HG03565 (cell line): ENCODE measurements around the gene UPP2.

Experiments
- ATAC-seq: cut with Tn5 transposase; IDR thresholded peaks from one replicate; pipeline ENCODE4 v1.9.1; 2021; ENCODE audit warnings: mild to moderate bottlenecking, moderate library complexity; ENCODE audit not compliant: unreplicated experiment

UPP2 gene

DNA sequence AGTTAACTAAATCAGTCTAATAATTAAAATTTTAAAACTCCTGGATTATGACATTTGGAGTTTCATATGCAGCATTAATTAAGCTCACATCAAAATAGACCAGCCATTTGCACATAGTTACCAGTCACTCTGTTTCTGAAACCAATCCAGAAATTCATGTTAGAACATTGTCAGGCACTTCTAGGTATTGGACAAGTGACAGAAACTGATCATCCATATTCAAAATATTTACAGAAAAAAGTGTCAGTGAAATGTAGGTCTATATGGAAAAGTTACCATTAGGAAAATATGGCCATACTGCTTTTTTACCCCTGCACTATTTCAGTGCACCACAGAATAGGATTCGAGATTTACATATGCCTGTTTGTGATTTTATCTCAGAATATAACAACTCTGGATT, 33.4 kb downstream of the UPP2 start:
- no peak for ATAC-seq

DNA sequence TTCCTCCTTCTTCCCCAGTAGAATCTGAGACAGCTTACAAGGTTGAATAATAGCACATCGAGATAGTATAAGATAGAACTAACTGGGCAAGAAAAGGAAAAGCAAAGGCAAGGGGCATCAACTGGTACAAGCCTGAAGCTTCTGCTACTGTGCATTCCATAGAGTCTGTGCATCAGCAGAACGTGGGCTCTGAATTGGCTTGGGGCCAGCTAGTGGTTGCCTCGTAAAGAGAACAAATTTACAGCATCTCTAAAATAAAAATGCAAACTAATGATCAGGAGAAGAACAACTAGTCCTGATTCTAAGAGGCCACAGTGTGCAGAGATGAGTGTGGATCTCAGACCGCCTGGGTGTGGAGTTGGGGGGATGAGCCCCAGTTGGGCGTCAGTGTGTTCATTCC, 36.6 kb downstream of the UPP2 start:
- no peak for ATAC-seq

DNA sequence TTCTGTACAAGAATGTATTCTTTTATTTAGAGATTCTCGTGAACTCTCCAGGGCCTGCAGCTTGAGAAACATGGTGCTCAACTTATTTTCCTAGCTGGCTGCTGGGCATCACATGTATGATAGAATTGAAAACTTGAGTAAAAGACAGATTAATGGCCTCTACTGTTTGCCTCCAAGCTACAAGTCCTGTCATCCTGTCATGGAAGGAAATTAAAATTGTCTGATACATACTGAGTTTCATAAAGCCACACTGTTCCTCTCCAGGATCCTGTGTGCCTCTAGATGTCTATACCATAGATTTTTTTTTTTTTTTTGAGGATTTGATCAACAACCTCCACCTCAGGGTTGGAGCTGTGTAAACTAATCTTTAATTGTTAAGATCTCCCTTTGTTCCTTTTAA, 38.5 kb downstream of the UPP2 start:
- no peak for ATAC-seq

DNA sequence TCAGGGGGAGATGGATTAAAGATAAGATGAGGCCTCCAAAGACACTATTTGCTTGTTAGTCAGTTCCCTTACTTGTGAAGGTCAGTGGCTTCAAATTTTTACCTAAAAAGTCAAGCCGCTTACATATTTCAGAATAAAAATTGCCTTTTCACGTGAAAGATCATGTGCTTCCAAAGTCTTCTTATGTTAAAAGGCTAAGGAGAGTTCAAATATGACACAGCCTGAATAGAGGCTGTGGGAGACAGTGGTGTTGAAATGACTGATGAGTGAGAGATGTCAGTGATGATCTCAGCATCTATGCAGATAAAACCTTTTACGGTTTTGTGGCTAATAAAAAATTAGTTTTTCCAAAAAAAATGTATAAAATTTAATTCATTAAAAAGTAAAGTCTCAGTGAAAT, 40.5 kb downstream of the UPP2 start:
- ATAC-seq: peak; percentile 25

DNA sequence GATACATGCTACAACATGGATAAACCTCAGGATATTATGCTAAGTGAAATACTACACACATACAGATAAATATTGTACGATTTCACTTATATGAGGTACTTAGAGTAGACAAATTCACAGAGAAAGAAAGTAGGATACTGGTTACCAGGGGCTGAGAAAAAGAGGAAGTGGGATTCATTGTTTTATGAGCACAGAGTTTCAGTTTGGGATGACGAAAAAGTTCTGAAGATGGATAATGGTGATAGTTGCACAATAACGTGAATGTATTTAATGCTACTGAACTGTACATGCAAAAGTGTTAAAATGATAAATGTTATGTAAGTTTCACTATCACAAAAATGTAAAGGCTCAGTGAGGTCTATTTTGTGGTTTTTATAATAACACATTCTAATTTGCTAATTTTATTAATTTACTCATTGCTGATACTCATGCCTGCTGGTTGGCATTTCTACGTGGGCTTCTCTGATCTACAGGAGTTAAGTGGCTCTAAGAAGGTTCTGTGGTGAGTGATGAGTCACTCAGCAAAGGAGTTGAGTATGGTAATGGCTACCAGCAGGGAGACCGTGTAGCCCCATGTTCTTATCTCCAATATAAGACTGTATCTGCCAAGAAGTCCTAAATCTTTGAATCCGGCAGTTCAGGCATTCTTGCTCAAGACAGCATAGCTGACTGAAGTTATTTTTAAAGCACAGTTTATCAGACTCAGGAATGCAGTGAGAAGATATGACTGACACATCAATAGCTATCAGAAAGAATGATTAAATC, 41.1 kb downstream of the UPP2 start:
- ATAC-seq: peak; percentile 77

DNA sequence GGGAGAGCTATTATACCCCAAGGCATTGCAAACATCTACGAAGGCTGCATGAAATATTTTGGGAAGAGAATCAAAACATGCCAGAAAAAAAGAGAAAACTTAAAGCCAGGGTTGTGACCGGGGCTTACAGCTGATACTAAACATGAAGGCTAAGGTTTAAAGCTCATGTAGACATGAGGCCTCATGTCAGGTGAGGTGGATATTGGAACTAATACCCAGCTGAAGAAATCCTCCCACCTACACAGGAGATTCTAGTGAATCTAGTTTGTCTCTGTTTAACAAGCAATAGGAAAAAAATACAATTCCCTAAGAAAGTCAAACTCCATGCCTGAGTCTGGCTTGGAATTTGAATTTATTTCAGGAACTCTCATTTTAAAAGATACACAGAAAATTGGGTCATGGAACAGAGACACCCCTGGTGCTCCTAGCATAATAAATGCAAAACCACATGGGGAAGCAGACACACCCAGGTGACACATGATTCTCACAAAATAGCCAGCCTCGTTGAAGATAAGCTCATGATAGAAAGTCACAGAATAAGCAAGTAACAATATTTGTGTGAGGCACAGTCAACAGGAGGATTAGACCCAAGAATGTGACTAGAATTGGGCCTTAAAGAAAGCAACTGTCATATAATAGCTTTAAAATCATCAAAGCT, 42.2 kb downstream of the UPP2 start:
- ATAC-seq: no peak

DNA sequence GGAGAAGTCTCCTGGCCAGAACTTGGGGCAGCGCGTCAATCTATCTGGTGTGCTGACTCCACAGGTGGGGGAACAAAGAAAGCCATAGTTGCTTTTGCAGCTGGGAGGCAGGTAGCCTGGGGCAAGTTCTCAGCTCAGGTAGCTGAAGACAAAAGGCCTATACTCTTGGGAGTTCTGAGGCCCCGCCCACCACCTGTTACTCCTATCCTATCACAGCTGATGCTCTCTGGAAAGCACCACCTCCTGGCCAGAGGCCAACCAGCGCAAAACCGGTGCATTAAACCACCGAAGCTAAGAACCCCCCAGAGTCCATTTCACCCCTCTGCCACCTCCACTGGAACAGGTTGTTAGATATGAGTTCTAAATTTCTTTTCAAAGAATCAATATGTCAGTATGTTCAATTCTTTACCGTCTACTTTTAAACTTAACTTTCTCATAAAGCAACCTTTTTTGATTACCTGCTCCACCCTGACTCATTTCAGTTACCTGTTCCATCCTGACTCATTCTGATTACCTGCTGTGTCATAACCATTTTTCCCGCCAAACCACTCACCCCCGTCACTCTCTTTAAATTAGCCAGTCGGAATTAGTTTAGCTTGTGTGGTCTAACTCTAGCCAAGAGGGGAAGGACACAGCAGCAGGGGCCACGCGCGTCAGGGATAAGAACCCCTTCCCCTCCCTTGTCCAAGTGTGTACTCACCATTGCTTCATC, 43.4 kb downstream of the UPP2 start:
- no peak for ATAC-seq

DNA sequence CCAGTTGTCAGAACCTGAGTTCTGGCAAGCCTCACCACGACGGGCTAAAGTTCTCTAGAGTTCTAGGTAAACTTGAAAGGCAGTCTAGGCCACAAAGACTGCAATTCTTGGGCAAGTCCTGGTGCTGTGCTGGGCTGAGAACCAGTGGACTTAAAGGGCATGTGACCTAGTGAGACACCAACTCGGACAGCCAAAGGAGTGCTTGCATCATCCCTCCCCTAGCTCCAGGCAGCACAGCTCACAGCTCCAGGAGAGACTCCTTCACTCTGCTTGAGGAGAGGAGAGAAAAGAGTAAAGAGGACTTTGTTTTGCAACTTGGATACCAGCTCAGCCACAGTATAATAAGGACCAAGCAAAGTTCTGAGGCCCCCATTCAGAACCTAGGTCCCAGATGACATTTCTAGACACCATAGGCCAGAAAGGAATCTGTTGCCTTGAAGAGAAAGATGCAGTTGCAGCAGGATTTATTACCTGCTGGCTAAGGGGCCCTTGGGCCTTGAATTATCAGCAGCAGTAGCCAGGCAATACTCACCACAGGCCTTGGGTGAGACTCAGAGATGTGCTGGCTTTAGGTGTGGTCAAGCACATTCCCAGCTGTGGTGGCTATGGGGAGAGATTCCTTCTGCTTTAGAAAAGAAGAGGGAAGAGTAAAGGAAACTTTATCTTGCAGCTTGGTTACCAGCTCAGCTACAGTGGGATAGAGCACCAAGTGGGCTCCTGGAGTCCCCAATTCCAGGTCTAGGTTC, 51.8 kb downstream of the UPP2 start:
- no peak for ATAC-seq

DNA sequence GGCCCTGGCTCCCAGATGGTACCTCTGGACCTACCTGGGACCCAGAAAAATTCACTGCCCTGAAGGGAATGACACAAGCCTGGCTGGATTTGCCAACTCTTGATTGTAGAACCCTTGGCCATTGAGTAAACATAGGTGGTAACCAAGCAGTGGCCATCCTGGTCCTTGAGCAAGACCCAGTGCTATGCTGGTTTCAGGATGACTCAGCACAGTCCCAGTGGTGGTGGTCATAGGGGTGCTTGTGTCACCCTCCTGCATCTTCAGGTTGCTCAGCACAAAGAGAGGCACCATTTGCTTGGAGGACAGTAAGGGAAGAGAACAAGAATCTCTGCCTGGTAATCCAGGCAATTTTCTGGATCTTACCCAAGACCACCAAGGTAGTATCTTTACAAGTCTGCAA, 52.9 kb downstream of the UPP2 start:
- ATAC-seq: peak; percentile 46

DNA sequence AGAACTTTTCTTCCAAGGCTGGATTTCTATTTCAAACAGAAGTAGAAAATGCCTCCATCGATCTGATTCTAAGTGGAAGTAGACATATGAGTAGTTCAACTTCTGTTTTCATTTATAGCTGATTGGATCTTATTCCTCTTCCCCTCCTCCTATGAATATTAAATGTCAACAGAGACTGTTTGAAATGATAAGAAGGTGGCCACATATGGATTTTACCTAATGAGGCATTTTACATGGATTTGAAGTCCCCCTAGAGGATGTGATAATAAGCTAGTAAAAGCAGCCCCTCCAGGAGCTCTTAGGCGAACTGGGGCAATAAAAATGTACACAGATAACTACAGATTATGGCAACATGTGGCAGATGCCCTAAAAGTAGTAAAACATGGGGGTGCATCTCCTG, 71.0 kb downstream of the UPP2 start:
- ATAC-seq: no peak

DNA sequence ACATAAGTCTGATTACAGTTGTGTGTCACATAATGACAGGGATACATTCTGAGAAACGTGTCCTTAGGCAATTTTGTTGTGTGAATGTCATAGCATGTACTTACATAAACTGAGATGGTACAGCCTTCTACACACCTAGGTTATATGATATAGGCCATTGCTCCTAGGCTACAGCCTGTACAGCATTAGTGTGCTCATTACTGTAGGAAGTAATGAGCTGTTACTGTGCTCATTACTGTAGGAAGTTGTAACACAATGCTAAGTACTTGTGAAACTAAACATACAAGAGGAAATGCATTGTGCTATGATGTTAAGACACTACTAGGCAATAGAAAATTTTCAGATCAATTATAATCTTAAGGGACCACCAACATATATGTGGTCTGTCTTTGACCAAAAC, 72.8 kb downstream of the UPP2 start:
- ATAC-seq: no peak

DNA sequence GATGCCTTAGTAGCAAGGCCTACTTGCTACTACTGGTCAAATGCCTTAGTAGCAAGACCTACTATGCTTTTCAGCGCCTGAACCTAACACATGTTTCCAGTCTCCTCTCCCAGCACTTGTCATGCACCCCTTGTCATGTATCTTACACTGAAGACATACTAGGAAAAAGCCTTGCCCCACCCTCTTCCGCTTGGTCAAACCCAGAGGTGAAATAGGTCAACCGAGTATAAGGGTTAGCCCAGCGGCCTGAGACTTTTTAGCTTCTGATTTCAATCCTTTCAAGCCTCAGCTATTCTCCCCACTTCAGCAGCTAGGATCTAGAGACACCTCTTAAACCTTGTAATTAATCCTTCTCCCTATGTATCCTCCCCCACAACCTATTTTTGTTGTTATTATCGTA, 73.3 kb downstream of the UPP2 start:
- ATAC-seq: no peak

DNA sequence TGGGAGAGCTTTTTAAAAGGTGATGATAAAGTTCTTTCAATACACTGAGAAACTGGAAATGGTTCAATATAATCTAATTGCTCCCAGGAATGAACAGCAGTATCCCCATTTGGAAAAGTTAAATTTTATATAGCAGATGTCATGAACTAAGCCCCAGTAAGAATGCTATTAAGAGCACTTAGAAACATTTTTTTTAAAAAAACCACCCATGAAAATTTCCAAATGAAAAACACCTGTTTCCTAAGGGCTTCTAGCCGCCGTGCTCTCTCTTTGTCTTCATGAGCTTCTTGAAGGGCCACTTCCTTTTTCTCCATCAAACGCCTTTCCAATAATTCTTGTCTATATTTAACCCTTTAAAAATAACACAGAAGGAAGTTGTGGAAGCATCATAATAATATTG, 77.0 kb downstream of the UPP2 start:
- no peak for ATAC-seq

DNA sequence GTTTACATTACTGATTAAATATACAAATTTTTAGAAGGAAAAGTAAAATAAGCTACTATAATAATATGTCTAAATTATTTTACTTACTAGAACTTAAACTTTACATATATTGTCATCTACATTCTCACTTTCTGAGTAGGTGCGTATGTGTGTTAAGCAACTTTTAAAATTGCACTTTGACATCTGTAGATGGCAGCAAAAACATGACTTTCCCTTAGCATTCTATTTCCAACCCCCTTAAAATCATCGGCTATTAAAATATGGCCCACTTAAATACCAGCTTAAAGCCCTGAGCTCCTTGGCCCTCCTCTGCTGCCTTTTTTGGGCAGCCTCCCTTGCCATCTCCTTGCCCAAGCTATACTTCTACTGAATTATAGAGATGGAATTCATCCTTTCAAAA, 78.0 kb downstream of the UPP2 start:
- ATAC-seq: no peak

DNA sequence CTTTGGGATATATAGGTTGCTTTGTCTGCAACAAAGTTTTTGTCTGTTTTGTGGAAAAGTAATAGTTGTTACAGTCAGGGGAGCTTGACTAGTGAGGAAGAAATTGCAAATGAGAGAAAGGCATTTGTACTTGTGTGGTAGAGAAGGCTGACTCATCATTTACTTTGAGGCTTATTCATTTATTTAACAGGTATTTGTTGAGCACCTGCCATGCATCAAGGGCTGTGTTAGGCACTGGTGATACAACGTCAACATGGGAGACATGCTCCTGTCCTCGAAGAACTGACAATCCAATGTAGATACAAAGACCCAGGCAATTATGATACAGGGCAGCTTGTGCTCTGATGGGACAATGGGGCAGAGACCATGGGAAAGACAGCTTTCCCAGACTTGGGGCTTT, 79.5 kb downstream of the UPP2 start:
- ATAC-seq: no peak

DNA sequence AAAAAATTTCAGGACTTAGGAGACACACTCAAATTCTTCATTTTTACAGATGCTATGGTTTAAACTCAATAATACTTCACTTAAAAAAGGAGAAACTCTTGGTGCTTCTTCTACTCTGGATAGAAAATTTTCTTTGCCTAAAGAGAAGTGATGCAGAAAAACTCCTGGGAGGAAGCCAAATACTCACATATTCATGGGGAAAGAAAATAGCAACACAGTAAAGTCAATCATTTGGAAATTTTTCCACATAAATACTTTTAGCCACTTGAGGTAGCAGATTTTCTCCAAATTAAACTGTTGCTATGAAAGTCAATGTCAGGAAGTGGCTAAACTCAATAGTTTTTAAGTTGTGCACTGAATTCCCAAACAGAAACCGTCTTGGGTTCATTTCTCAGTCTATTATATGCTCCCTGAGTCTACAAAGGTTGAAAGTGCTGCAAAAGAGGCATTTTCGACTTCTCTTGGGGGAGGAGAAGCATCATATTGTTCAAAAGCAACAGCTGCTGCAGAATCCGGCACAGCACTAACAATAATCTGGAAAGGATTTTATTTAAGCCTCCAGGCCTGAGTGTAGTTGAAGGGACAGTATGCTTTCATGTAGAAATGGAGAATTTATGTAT, 81.1 kb downstream of the UPP2 start:
- ATAC-seq: no peak

DNA sequence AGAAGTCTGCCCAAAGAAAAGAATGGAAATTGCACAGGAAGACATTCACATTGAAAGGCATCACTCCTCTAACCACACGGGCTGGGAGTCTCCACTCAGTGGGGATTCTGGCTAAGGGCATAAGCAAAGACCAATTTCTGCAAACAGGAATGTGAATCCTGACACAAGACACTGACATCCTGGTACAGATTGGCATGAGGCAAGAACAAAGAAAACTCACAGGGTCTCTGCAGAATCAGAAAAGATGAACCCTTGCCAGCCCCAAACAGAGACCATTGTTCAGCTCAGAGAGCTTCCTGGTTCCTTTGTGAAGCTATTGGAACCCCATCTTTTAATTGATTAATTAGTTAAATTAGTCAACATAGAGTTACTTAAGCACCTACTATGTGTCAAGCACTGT, 82.3 kb downstream of the UPP2 start:
- no peak for ATAC-seq

DNA sequence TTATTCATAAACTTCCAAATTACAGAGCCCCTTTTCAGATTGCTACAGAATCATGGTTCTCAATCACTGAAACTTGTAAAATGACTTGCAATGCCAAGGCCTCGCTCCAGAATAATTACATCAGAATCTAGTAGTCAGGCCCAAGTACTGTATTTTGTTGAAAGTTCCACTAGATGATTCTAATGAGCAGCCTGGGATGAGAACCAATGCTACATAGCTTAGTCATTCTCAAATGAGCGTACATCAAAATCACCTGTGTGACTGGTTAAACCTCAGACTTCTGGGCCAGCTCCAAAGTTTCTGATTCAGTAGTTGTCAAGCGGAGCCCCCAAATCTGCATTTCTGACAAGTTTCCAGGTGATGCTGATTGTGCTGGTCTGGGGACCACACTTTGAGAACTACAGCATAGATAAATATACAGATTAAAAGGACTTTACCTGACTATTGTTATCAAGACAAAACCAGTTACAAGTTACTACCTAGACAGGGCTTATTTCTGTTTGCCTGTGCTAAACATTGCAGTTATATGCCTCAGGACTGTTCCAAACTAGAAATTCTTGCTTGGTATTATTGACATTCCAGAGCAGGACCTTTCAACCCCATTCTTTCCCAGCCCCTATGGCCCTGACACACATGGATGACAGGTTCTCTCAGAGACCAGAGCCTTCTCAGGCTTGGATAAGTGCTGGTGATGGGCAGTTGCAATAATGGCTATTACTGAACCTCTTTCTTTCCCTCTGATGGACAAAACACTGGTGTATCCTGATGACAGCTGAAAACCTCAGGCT, 83.1 kb downstream of the UPP2 start:
- no peak for ATAC-seq
